Small intestine (tissue), 7 donors: ENCODE measurements around the gene LRRN4CL. TPM values are rescaled to one million over a fixed set of nuclear protein-coding genes. Genes with fewer than 3 reads are reported as not detected.
"Not testable (repeated sequence)": the region's sequence is repeated elsewhere in the genome, so short reads cannot be mapped to it uniquely, and the experiment has no call there.

Source experiments
- DNase-seq, 2 donors: peaks; one replicate each; pipeline versions ENCODE4 v3.0.0 to v3.0.0-alpha.2; 2013
- FAIRE-seq: peaks from 2 replicates; lab custom pipeline; 2012; peaks lifted over from hg19 to GRCh38; lab: Jason Lieb, UNC
- H3K27ac ChIP-seq, 3 donors: one replicate each; pipeline ENCODE4 v1.5.1; 2013; ENCODE audit warnings: low read length in 2 of 3, mild to moderate bottlenecking in 2 of 3, control low read depth in 1 of 3, inconsistent platforms in 1 of 3, low read depth in 1 of 3, moderate library complexity in 1 of 3
- H3K27me3 ChIP-seq, 3 donors: one replicate each; pipeline ENCODE4 v1.6.1; 2013; ENCODE audit warnings: low read length in 3 of 3, inconsistent platforms in 1 of 3; ENCODE audit not compliant: control insufficient read depth in 3 of 3, insufficient read depth in 3 of 3
- H3K36me3 ChIP-seq, 3 donors: one replicate each; pipeline ENCODE4 v1.6.1; 2013; ENCODE audit warnings: low read length in 3 of 3, inconsistent platforms in 1 of 3, low read depth in 1 of 3, mild to moderate bottlenecking in 1 of 3, moderate library complexity in 1 of 3; ENCODE audit not compliant: control insufficient read depth in 3 of 3, insufficient read depth in 2 of 3
- H3K4me1 ChIP-seq, 3 donors: one replicate each; pipeline ENCODE4 v1.6.1; 2013; ENCODE audit warnings: low read length in 2 of 3, inconsistent platforms in 1 of 3, low read depth in 1 of 3, mild to moderate bottlenecking in 1 of 3, moderate library complexity in 1 of 3; ENCODE audit not compliant: control insufficient read depth in 3 of 3, insufficient read depth in 2 of 3
- H3K4me3 ChIP-seq, 3 donors: one replicate each; pipeline ENCODE4 v1.5.1; 2013; ENCODE audit warnings: low read length in 3 of 3, control low read depth in 1 of 3, inconsistent platforms in 1 of 3, low read depth in 1 of 3, mild to moderate bottlenecking in 1 of 3, moderate library complexity in 1 of 3
- H3K9me3 ChIP-seq, 2 donors: one replicate each; pipeline ENCODE4 v1.6.1; 2013; ENCODE audit warnings: low read depth in 1 of 2, low read length in 1 of 2; ENCODE audit not compliant: control insufficient read depth in 2 of 2, insufficient read depth in 1 of 2
- WGBS, 3 donors: extraction: QIAGEN DNeasy Blood & Tissue Kit; methylation state at CpG; one replicate each; pipeline ENCODE4 v1.1.7; 2013; 5-methylcytosine and 5-hydroxymethylcytosine counted together
- polyA plus RNA-seq, 4 donors: library from polyadenylated mRNA; stranded (reverse) in 3 of 4; unstranded in 1 of 4; fragments of 200-250 nt in 3 of 4; fragments of 120-200 nt in 1 of 4; gene quantifications; one replicate each; pipeline versions ENCODE4 v1.2.1 to v1.2.3, GENCODE V29; 2013
- donor health status: healthy with polysubstance abuse.
- donor health status: control.
- donor health status: control.
- donor health status: Bipolar disorder and iron deficiency.
- donor health status: healthy.

LRRN4CL gene
- polyA plus RNA-seq, 4 donors = 0.27 to 5.5 (median 0.55) TPM; not detected in 1

DNA sequence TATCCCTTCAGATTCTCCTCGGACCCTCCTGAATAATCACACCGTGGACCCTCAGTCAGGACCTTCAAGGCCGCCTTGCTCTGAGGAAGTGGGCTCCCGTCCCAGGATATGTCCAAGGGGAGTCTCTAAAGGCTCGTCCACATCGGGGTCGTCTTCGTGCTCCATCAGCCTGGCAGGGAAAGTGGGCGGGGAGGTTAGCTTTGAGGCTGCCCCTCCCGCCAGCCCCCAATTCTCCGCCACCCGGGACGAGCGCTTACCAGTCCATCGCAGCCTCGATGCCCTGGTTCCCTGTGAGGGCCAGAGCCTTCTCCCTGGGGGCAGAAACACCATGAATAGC lies 10.9 kb downstream of the LRRN4CL start:
- Histone ChIP-seq H3K27me3 (no peaks in the 10 kb centered on the region), H3K9me3 (no peaks in the 10 kb centered on the region), H3K27ac (peak overlapping the region; percentile 70 to 88 (median 77)), H3K4me3 (peak overlapping the region; percentile 85 to 97 (median 93)), H3K36me3 (peaks cover 2 to 30% (median 3%) of the 10 kb centered on the region in 3 donors), H3K4me1 (peaks cover 2 to 11% (median 4%) of the 10 kb centered on the region in 3 donors)
- 2 to 4% (median 3%) methylated on average over 11 to 16 of the region's 16 CpGs for WGBS, 3 donors
- FAIRE-seq (no peak), DNase-seq (no peak)

DNA sequence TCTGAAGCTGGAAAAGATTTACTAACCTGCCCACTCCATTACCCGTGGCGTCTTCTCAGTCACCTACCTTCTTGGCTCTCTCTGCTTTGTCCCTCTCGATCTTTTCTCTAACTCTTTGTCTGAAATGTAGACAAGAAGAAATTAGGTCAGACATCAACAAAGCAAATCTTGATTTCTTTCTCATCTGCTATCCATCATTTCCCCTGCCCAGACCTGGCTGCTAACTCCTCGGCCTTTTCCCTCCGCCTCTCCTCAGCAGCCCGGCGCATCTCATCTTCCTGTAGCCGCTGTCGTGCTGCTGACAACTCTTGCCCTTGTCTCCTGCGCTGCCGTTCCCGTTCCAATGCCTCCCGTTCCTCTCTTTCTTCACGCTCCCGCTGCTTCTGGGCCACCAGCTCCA lies 11.6 kb downstream of the LRRN4CL start:
- Histone ChIP-seq H3K9me3 (no peaks in the 10 kb centered on the region), H3K4me1 (peaks cover 2 to 16% (median 4%) of the 10 kb centered on the region in 3 donors), H3K4me3 (peak overlapping the region in 2 of 3 donors; percentile 17 to 97), H3K27me3 (no peaks in the 10 kb centered on the region), H3K27ac (no peak overlapping the region), H3K36me3 (peaks cover 2 to 34% (median 3%) of the 10 kb centered on the region in 3 donors)
- DNase-seq = no peak
- no peak for FAIRE-seq
- 76 to 83% (median 80%) methylated on average over 15 of the region's 15 CpGs for WGBS, 3 donors

DNA sequence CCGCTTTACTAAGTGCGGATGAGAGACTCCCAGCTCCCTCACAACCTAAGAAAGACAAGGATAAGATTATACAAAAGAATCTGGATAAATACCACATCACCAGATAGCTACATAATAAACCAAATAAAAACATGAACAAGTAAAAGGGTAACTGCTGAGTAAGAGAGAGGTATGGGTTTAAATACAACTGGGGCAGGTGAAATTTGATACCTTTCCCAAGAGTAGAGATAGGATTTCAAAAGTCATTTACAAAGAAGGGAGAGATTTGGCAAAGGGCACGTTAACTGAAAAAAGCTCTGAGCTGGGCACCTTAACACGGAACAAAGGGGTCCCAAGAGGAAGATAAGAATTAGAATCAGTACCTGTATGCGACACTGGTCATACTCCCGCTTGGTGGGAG lies 12.2 kb downstream of the LRRN4CL start:
- H3K4me3 ChIP-seq = no peak overlapping the region
- H3K4me1 ChIP-seq = peaks cover 2 to 21% (median 4%) of the 10 kb centered on the region in 3 donors
- no peaks in the 10 kb centered on the region for H3K27me3 ChIP-seq
- peaks cover 2 to 35% (median 3%) of the 10 kb centered on the region in 3 donors for H3K36me3 ChIP-seq
- no peak overlapping the region for H3K27ac ChIP-seq
- FAIRE-seq (no peak), DNase-seq (no peak)
- no peaks in the 10 kb centered on the region for H3K9me3 ChIP-seq
- 79 to 87% (median 81%) methylated on average over 6 of the region's 6 CpGs for WGBS, 3 donors

DNA sequence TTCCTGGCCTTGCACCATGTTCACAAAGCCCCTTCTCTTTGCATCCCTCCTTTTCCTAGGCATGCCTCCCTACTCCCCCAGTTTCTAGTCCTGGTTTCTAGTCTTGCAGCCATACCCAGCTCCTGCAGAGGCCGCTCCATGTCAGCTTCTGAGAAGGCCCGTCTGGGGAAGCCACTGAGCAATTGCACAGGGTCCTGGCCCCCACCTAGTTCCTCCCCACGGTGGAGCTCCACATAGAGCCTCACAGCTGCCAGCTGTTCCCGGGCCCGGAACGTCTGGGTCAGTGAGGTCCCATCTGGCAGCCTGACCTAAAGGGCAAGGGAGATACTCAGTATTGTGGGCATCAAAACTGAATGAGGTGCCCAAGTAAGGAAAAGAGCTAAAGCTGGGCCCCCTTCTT lies 12.6 kb downstream of the LRRN4CL start:
- H3K4me1 ChIP-seq = peaks cover 2 to 21% (median 4%) of the 10 kb centered on the region in 3 donors
- FAIRE-seq = no peak

DNA sequence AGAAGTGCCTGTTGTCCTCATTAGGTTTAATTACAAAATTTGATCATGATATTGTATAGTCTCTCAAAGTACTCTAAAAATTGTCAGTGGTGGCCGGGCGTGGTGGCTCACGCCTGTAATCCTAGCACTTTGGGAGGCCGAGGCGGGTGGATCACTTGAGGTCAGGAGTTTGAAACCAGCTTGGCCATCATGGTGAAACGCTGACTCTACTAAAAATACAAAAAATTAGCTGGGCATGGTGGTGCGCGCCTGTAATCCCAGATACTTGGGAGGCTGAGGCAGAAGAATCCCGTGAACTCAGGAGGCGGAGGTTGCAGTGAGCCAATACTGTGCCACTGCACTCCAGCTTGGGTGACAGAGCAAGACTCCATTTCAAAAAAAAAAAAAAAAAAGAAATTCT lies 13.9 kb downstream of the LRRN4CL start:
- not testable (repeated sequence) for H3K27ac ChIP-seq, H3K27me3 ChIP-seq, DNase-seq, H3K4me3 ChIP-seq, H3K9me3 ChIP-seq, FAIRE-seq
- Histone ChIP-seq H3K4me1 (peaks cover 2 to 21% (median 4%) of the 10 kb centered on the region in 3 donors), H3K36me3 (peaks cover 2 to 35% (median 3%) of the 10 kb centered on the region in 3 donors)
- WGBS, 3 donors = 90 to 95% (median 94%) methylated on average over 10 of the region's 10 CpGs

More for the DNA sequence above, 12.6 kb downstream of the LRRN4CL start:
- Histone ChIP-seq H3K36me3 (peaks cover 2 to 35% (median 3%) of the 10 kb centered on the region in 3 donors), H3K9me3 (no peaks in the 10 kb centered on the region), H3K4me3 (no peak overlapping the region), H3K27ac (peak overlapping the region in 1 of 3 donors; percentile 25), H3K27me3 (no peaks in the 10 kb centered on the region)
- DNase-seq = no peak
- WGBS, 3 donors = 48 to 58% (median 54%) methylated on average over 6 of the region's 6 CpGs

DNA sequence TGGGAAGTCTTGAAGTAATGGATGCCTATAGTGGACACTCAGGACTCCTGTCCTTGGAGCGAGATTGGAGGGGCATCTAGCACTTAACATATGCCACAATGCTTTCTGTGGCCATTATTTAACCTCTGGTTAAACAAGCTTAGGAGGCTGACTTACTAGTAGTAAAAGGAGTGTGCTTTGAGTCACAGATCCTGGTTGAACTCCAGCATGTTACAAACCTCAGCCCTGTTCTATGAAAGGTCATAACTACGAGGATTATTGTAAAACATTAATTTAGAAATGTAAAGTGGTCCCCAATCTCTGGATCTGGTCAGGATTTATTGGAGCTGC lies 16.2 kb downstream of the LRRN4CL start:
- H3K9me3 ChIP-seq = no peaks in the 10 kb centered on the region
- H3K27ac ChIP-seq = peak overlapping the region in 2 of 3 donors; percentile 27 to 89
- DNase-seq (no peak), FAIRE-seq (no peak)
- peaks cover 4 to 16% (median 9%) of the 10 kb centered on the region in 3 donors for H3K4me1 ChIP-seq
- no peak overlapping the region for H3K4me3 ChIP-seq
- no peaks in the 10 kb centered on the region for H3K27me3 ChIP-seq
- 53 to 79% (median 55%) methylated on average over 2 of the region's 2 CpGs for WGBS, 3 donors
- peaks cover 2 to 44% (median 3%) of the 10 kb centered on the region in 3 donors for H3K36me3 ChIP-seq

DNA sequence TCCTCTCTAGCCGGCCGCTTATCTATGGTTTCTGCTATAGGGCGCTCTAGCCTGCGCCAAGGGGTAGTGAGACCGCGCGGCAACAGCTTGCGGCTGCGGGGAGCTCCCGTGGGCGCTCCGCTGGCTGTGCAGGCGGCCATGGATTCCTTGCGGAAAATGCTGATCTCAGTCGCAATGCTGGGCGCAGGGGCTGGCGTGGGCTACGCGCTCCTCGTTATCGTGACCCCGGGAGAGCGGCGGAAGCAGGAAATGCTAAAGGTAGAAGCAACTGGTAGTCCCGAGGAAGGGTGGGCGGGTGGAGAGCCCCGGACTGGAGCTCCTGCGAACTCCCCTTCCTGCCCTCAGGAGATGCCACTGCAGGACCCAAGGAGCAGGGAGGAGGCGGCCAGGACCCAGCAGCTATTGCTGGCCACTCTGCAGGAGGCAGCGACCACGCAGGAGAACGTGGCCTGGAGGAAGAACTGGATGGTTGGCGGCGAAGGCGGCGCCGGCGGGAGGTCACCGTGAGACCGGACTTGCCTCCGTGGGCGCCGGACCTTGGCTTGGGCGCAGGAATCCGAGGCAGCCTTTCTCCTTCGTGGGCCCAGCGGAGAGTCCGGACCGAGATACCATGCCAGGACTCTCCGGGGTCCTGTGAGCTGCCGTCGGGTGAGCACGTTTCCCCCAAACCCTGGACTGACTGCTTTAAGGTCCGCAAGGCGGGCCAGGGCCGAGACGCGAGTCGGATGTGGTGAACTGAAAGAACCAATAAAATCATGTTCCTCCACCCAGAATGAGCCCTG lies 17.5 kb downstream of the LRRN4CL start, which contains the start of the genes LBHD1 and UQCC3:
Gene LBHD1 (minus strand): TSS at position 660 of the 782 bp plus-strand sequence. CDS start 2,236 bp downstream, outside the sequence.
Gene UQCC3 (plus strand): TSS at position 66 of the 782 bp plus-strand sequence. CDS start 73 bp downstream, at position 139.
- FAIRE-seq (no peak), DNase-seq (peak; percentile 84 to 92)
- Histone ChIP-seq H3K4me1 (peaks cover 4 to 16% (median 7%) of the 10 kb centered on the region in 3 donors), H3K27ac (peak within 1 kb of the TSS; percentile 77 to 89 (median 87)), H3K4me3 (peak within 1 kb of the TSS; percentile 61 to 80 (median 80)), H3K36me3 (peaks cover 0 to 43% (median 6%) of the 10 kb centered on the region in 3 donors), H3K27me3 (no peaks in the 10 kb centered on the region), H3K9me3 (no peaks in the 10 kb centered on the region)
- 0 to 1% (median 0%) methylated on average over 57 to 59 of the region's 59 CpGs for WGBS, 3 donors

DNA sequence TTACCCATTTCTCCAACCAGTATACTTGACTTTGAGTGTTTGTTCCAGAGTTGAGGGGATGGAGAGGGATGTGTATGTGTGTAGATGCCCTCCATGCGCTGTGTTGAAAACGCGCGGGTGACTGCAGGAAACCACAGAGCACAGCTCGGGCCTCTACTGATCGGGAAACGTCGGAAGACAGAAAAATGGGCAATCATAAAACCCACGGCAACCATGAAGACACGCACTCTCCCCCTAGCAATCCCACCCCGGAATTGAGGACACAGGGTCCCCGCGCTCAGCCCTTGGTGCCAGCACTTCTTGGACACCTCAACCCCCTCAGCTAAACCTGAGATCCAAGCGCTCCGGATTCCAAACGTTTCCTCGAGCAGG lies 18.1 kb downstream of the LRRN4CL start:
- DNase-seq (no peak), FAIRE-seq (no peak)
- peak overlapping the region; percentile 77 to 89 (median 87) for H3K27ac ChIP-seq
- peaks cover 0 to 44% (median 6%) of the 10 kb centered on the region in 3 donors for H3K36me3 ChIP-seq
- no peaks in the 10 kb centered on the region for H3K27me3 ChIP-seq
- peak overlapping the region; percentile 61 to 80 (median 80) for H3K4me3 ChIP-seq
- no peaks in the 10 kb centered on the region for H3K9me3 ChIP-seq
- peaks cover 10 to 22% (median 11%) of the 10 kb centered on the region in 3 donors for H3K4me1 ChIP-seq
- 0 to 1% (median 1%) methylated on average over 17 of the region's 17 CpGs for WGBS, 3 donors
